Activated CD8-positive, alpha-beta memory T cell treated with anti-CD3 and anti-CD28 coated beads, Interleukin-2, amount 50 U/mL, for 24 hours (primary cell): ENCODE results near the gene TMEM45B.
A peak's percentile ranks its signal among the peaks of the same experiment; 100 is the strongest.
"Not testable (repeated sequence)": the region's sequence is repeated elsewhere in the genome, so short reads cannot be mapped to it uniquely, and the experiment has no call there.

Source experiments
- DNase-seq: peaks from one replicate; pipeline ENCODE4 v3.0.0-alpha.2; 2020; ENCODE audit errors: extremely low read depth

The TMEM45B gene

GRCh38 chr11:129852125-129852740, 36.6 kb downstream of the TMEM45B start:
- no peak for DNase-seq

DNA sequence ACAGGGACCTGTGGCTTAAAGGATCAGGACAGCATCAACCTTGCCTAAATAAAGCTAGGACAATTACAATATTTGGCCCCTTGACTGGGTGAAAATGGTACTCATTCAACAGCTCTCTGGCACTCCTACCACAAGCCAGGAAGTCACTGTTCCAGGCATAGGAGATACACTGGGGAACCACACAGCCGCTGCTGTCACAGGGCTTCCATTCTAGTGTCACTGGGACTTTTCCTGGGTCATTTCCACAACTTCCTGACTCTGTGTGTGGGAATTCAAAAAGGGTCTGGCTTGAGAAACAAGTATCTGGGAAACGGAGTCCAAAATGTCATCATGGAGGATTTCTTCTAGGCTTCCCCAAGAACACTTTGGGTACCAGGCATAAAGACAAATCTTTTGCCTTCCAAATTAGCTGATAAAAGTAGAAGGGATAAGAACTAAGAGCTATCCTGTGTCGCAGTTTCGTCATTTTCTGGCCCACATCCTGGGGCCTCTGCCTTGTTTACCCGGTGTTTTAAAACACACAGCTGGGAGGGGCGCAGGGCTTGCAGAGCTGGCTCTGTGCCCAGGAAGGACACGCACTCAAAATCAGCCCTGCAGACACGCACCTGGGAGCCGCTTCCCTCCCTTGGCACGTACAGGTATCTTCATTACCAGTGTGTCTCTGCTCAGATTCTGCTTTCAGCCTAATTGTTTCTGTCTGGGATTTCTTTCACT, 38.0 kb downstream of the TMEM45B start:
- DNase-seq = no peak

DNA sequence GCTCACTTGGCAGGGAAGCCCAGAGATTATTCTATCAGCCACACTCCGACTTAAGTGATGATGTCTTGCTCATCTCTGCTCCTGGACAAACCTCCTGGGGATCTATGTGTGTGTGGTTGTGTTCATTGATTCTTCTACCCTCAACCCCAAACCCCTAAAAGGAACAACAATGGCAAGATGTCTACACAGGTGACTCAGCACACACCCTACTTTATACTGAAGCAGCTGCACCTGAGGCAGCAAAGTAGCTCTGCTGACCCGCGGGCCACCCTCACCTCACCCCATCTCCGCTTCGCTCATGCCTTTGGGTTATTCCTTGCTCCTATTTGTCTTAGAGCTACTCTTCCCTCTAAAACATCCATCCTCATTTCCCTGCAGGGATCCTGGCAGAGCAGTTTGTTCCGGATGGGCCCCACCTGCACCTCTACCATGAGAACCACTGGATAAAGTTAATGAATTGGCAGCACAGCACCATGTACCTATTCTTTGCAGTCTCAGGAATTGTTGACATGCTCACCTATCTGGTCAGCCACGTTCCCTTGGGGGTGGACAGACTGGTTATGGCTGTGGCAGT, 38.7 kb downstream of the TMEM45B start:
- no peak for DNase-seq

DNA sequence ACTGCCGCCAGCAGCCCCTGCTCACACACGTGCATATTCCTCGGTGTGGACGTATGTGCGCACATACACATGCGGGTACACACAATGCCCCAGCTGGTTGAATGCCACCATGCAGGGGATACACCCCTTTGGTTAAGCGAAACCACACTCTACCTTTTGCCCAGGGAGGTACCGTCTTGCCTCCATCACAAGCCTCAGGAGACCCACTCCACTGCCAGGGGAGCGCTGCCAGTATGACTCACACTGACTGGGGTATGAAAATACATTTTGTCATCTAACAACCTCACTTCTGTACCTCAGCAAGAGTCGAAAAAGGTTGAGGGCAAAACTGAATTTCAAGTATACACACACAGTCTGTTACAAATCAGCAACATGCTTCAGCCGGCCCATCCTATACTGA, 39.4 kb downstream of the TMEM45B start:
- DNase-seq = no peak

DNA sequence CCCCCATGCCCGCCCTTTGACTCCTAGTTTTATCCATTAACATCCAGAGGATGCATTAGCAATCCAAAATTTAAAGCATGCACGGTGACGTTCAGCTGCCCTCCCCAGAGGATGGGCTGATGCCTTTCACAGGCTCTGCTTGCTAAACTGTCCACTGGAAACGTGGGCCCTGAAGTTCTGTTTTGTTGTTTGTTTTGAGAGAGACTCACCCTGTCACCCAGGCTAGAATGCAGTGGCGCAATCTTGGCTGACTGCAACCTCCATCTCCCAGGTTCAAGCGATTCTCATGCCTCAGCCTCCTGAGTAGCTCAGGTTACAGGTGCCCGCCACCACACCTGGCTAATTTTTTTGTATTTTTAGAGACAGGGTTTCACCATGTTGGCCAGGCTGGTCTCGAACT, 40.4 kb downstream of the TMEM45B start:
- DNase-seq = no peak

- no peak for DNase-seq
Measured at GRCh38 chr11:129861702-129862522, 46.3 kb downstream of the TMEM45B start.

- DNase-seq = no peak
Measured at GRCh38 chr11:129864811-129865210, 49.2 kb downstream of the TMEM45B start.

GRCh38 chr11:129865701-129866100, 50.1 kb downstream of the TMEM45B start:
- DNase-seq = no peak

- no peak for DNase-seq
Measured at GRCh38 chr11:129866311-129866710, 50.7 kb downstream of the TMEM45B start.

- DNase-seq = not testable (repeated sequence)
Measured at GRCh38 chr11:129868626-129869025, 53.0 kb downstream of the TMEM45B start.

GRCh38 chr11:129871914-129872313, 56.3 kb downstream of the TMEM45B start:
- DNase-seq = no peak

GRCh38 chr11:129880311-129880710, 64.7 kb downstream of the TMEM45B start:
- no peak for DNase-seq

DNA sequence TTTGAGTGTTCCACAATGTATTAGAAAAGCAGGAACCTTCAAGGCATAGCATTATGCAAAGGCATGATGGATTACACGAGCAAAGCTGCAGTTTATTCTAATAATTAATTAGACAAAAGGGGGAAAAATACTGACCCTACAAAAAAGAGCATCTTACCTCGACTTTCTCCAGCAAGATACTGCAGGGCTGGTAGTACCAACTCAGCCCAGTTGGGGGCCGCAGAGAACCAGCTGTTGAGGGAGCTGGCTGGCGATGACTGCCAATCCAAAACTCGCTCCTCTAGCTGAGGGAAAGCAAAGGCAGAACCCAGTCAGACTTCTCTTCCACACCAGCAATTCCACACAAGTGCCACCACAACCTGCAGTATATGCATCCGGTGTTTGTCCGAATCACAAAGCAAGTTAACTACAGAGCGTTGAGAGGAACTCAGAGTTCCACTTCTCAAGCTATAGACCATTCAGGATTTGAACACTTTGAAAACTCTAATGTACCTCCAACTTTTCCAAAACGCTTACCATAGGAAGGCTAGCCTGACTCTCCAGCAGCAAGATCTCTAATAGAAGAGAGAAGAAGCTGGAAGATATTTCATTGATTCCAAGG, 66.0 kb downstream of the TMEM45B start:
- DNase-seq = no peak

GRCh38 chr11:129884581-129884980, 68.9 kb downstream of the TMEM45B start:
- DNase-seq = no peak

DNA sequence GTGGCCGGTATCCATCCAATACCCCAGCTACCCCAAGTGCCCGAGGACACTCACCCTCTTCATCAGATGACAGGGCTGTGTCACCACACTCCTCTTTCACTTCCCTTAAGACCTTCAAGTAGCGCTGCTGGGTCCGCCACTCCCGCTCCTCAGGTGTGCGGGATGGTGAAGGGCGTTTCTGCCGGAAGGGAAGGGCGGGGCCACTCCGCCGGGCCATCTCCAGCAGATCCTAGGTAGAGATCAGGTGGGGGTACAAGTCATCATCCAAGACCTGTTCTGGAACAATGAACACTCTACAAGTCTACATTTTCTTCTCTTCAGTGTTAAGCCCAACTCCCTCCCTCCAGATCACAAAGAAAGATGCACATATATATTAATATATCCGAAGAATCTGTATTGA, 69.7 kb downstream of the TMEM45B start:
- no peak for DNase-seq

GRCh38 chr11:129888451-129888850, 72.8 kb downstream of the TMEM45B start:
- DNase-seq = no peak

DNA sequence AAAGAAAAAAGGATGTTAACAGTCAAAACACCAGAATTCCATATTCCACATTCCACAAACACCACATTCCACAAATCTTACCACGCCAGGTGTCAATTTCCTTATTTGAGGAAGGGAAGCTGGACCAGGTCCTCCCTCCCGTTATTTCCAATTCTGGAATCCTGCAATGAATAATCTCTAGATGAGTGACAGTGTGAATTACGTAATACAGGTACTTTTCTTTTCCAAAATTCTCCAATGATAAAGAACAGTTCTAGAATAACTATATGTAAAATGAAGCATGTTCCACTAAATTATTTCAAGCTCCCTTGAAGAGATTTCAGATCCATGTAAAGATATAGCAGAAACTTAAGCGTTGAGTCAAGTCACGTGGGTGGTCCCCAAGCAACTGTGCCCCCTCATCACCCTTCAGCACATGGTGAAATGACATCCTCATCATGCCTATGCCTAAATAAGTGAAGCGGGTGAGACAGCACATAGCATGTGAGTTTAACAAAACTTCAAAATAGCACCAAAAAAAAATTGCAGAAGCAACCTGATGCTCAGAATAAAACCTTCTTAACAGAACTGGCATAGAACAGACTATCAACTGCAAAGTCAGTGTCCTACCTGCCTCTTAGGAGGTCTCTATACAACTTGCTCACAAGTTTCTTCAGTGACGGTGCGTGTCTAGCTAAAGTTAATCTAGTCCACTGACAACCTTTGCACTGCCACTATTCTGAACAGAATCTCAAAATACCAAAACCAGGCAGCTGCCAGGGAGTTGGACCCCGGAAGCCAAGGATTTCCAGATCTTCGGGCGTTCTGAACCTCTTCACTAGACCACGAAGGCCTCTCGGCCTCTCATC, 78.9 kb downstream of the TMEM45B start:
- DNase-seq = no peak

GRCh38 chr11:129895126-129896041, 79.7 kb downstream of the TMEM45B start, which contains the start of gene NFRKB:
TSS of gene NFRKB (minus strand) at chr11:129895578. CDS start at chr11:129892849, 2,729 bp downstream.
- DNase-seq = peak; percentile 61

GRCh38 chr11:129896062-129896461, 80.4 kb downstream of the TMEM45B start:
- DNase-seq = no peak

- DNase-seq = no peak
Measured at GRCh38 chr11:129905402-129905801, 89.8 kb downstream of the TMEM45B start.
